Measurements from ENCODE around the gene MYEOV.

The MYEOV gene

DNA sequence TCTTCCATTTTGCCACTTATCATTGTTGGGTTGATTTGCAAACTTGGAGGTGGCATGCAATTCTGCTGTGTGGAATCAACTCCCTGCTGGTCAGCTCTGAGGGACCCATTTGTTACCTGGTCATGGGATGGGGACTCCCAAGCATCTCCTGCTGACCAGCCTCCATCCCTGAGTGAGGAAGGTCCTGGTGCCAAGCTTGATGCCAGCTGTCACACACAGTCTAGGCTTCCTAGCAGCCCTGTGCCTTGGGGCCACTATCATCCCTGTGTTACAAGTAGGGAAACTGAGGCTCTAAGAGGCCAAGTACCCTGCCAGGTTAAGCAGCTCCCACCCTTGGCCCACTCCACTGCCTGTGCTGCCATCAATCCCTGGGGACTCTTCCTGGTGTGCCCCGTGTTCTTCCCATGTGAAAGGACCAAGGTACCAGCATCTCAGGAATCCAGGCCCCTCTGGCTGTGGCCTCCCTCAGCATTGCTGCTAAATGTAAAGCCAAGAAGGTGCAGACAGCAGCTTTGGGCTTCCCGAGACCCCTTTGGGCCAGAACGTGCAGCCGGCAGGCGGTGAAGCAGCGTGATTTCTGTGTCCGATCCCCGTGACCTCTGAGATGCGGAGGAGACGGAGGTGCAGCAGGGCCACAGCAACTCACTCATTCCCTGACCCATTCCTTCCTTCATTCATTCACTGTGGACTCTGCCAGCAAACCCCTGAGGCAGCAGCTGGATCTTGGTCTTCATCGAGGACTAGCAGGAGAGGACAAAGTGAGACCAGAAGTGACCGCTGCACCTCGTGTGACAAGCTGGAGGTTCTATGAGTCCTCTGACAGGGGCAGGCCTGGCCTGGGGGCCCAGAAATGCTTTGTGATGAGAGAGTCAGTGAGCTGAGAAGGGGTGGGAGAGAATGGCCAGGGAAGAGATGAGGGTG is 49.7 kb downstream of the MYEOV start:
- no peak overlapping the region for H3K4me3 ChIP-seq (ENCODE audit: low read depth, low read length)
- DNase-seq (ENCODE audit: low read depth) = no peak
- TF ChIP-seq, protein P1, sequence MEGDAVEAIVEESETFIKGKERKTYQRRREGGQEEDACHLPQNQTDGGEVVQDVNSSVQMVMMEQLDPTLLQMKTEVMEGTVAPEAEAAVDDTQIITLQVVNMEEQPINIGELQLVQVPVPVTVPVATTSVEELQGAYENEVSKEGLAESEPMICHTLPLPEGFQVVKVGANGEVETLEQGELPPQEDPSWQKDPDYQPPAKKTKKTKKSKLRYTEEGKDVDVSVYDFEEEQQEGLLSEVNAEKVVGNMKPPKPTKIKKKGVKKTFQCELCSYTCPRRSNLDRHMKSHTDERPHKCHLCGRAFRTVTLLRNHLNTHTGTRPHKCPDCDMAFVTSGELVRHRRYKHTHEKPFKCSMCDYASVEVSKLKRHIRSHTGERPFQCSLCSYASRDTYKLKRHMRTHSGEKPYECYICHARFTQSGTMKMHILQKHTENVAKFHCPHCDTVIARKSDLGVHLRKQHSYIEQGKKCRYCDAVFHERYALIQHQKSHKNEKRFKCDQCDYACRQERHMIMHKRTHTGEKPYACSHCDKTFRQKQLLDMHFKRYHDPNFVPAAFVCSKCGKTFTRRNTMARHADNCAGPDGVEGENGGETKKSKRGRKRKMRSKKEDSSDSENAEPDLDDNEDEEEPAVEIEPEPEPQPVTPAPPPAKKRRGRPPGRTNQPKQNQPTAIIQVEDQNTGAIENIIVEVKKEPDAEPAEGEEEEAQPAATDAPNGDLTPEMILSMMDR (IDR thresholded peaks at IDR 0.05; ENCODE audit: low read depth, low read length, missing control alignments) = no peak

DNA sequence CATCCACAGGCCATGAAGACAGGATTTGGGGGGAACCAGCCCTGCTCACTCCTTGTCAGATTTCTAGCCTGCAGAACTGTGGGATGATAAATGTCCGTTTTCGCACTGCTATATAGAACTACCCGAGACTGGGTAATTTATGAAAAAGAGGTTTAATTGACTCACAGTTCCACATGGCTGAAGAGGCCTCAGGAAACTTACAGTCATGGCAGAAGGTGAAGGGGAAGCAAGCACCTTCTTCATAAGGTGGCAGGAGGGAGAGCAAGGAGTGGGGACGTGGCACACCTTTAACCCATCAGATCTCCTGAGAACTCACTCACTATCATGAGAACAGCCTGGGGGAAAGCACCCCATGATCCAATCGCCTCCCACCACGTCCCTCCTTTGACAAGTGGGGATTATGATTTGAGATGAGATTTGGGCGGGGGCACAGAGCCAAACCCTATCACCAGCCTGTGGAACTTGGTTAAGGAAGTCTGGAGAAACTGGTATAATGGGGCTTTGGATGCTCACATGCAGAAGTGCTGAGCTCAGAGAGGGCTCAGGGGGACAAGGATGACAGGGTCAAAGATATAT is 50.7 kb downstream of the MYEOV start:
- no peak for DNase-seq (ENCODE audit: low read depth)
- H3K4me3 ChIP-seq (ENCODE audit: low read depth, low read length) = no peak overlapping the region
- TF ChIP-seq, protein P1 (IDR thresholded peaks at IDR 0.05; ENCODE audit: low read depth, low read length, missing control alignments) = no peak
